Jurkat, Clone E6-1 (cell line): ENCODE data around the gene NFYA.
"Not testable (repeated sequence)": the region's sequence is repeated elsewhere in the genome, so short reads cannot be mapped to it uniquely, and the experiment has no call there.

Experiments
- DNase-seq: peaks from one replicate; pipeline ENCODE4 v3.0.0-alpha.2; 2011; ENCODE audit warnings: low read depth, low spot score
- H3K4me3 ChIP-seq: 2 replicates; pipeline ENCODE4 v1.5.1; 2011; ENCODE audit warnings: mild to moderate bottlenecking, low read length, control low read depth, moderate library complexity

Gene NFYA

GRCh38 chr6:41093729-41094128, 21.0 kb downstream of the NFYA start:
- DNase-seq, result no peak
- H3K4me3 ChIP-seq, result no peak overlapping the region

- no peak for DNase-seq
- no peak overlapping the region for H3K4me3 ChIP-seq
Measured at GRCh38 chr6:41097467-41098090, 24.8 kb downstream of the NFYA start.

- H3K4me3 ChIP-seq, result no peak overlapping the region
- no peak for DNase-seq
Measured at GRCh38 chr6:41098366-41098765, 25.6 kb downstream of the NFYA start.

- H3K4me3 ChIP-seq, result no peak overlapping the region
- DNase-seq, result no peak
Measured at GRCh38 chr6:41100871-41101287, 28.1 kb downstream of the NFYA start.

GRCh38 chr6:41103847-41104246, 31.1 kb downstream of the NFYA start:
- H3K4me3 ChIP-seq, result no peak overlapping the region
- no peak for DNase-seq

GRCh38 chr6:41111017-41111416, 38.2 kb downstream of the NFYA start:
- no peak for DNase-seq
- H3K4me3 ChIP-seq, result no peak overlapping the region

- H3K4me3 ChIP-seq, DNase-seq: not testable (repeated sequence)
Measured at GRCh38 chr6:41115027-41115426, 42.3 kb downstream of the NFYA start.

GRCh38 chr6:41119508-41119907, 46.7 kb downstream of the NFYA start:
- no peak overlapping the region for H3K4me3 ChIP-seq
- no peak for DNase-seq

- DNase-seq, result no peak
- no peak overlapping the region for H3K4me3 ChIP-seq
Measured at GRCh38 chr6:41120058-41120457, 47.3 kb downstream of the NFYA start.

GRCh38 chr6:41122373-41122772, 49.6 kb downstream of the NFYA start:
- no peak for DNase-seq

GRCh38 chr6:41122918-41123317, 50.1 kb downstream of the NFYA start:
- no peak for DNase-seq
- no peak overlapping the region for H3K4me3 ChIP-seq

More at GRCh38 chr6:41122373-41122772, 49.6 kb downstream of the NFYA start:
- no peak overlapping the region for H3K4me3 ChIP-seq

GRCh38 chr6:41125282-41125681, 52.5 kb downstream of the NFYA start:
- no peak overlapping the region for H3K4me3 ChIP-seq
- DNase-seq, result no peak

GRCh38 chr6:41132254-41132653, 59.5 kb downstream of the NFYA start:
- H3K4me3 ChIP-seq, result no peak overlapping the region
- DNase-seq, result no peak

- DNase-seq, result no peak
- no peak overlapping the region for H3K4me3 ChIP-seq
Measured at GRCh38 chr6:41135062-41135832, 62.5 kb downstream of the NFYA start.

GRCh38 chr6:41136911-41137310, 64.1 kb downstream of the NFYA start:
- DNase-seq, result no peak
- no peak overlapping the region for H3K4me3 ChIP-seq

GRCh38 chr6:41147917-41148316, 75.1 kb downstream of the NFYA start:
- no peak overlapping the region for H3K4me3 ChIP-seq
- no peak for DNase-seq
